Fibroblast of skin of right biceps (primary cell): ENCODE data around the gene RNASE4.
"Not testable (repeated sequence)": the region's sequence is repeated elsewhere in the genome, so short reads cannot be mapped to it uniquely, and the experiment has no call there.

ENCODE experiments used
- DNase-seq: peaks from one replicate; pipeline ENCODE4 v3.0.0-alpha.2; 2013

Gene RNASE4

GRCh38 chr14:20683891-20684661 is at the start of gene RNASE4:
TSS of gene RNASE4 (plus strand) at chr14:20684560. CDS start at chr14:20699372, 14,812 bp downstream.
- DNase-seq, result peak; percentile 94

- DNase-seq, result no peak
Observed at GRCh38 chr14:20641591-20641990, 42.8 kb upstream of the RNASE4 start, which contains the start of gene OR6S1. TSS of gene OR6S1 (minus strand) at chr14:20641691. CDS start at chr14:20641691, 0 bp downstream.

GRCh38 chr14:20642182-20642581 is 42.2 kb upstream of the RNASE4 start:
- DNase-seq, result no peak

GRCh38 chr14:20642755-20643154 is 41.6 kb upstream of the RNASE4 start:
- DNase-seq, result not testable (repeated sequence)

- no peak for DNase-seq
Observed at GRCh38 chr14:20644520-20644919, 39.8 kb upstream of the RNASE4 start.

- DNase-seq, result no peak
Observed at GRCh38 chr14:20645481-20645880, 38.9 kb upstream of the RNASE4 start.

- DNase-seq, result peak; percentile 82
Observed at GRCh38 chr14:20652996-20653975, 31.1 kb upstream of the RNASE4 start.

GRCh38 chr14:20655851-20656250 is 28.5 kb upstream of the RNASE4 start:
- DNase-seq, result no peak

GRCh38 chr14:20656274-20656673 is 28.1 kb upstream of the RNASE4 start:
- no peak for DNase-seq

GRCh38 chr14:20657216-20658211 is 26.8 kb upstream of the RNASE4 start:
- DNase-seq, result peak; percentile 34

GRCh38 chr14:20658246-20658645 is 26.1 kb upstream of the RNASE4 start:
- no peak for DNase-seq

- no peak for DNase-seq
Observed at GRCh38 chr14:20659336-20659735, 25.0 kb upstream of the RNASE4 start.

GRCh38 chr14:20659813-20660395 is 24.5 kb upstream of the RNASE4 start:
- DNase-seq, result no peak

GRCh38 chr14:20661197-20661596 is 23.2 kb upstream of the RNASE4 start:
- no peak for DNase-seq

- DNase-seq, result peak; percentile 72
Observed at GRCh38 chr14:20662968-20663732, 21.2 kb upstream of the RNASE4 start.

- not testable (repeated sequence) for DNase-seq
Observed at GRCh38 chr14:20666400-20666961, 17.9 kb upstream of the RNASE4 start.

GRCh38 chr14:20667957-20668356 is 16.4 kb upstream of the RNASE4 start:
- no peak for DNase-seq

- DNase-seq, result no peak
Observed at GRCh38 chr14:20668969-20669368, 15.4 kb upstream of the RNASE4 start.

- no peak for DNase-seq
Observed at GRCh38 chr14:20671597-20672283, 12.6 kb upstream of the RNASE4 start.

GRCh38 chr14:20675669-20676068 is 8.7 kb upstream of the RNASE4 start:
- DNase-seq, result no peak
